NCI-H2081 treated with DMSO at 0.1 percent for 48 hours (cell line): ENCODE measurements around the gene LRRC4C.
A peak's percentile ranks its signal among the peaks of the same experiment; 100 is the strongest.
"Not testable (repeated sequence)": the region's sequence is repeated elsewhere in the genome, so short reads cannot be mapped to it uniquely, and the experiment has no call there.

Source experiments
- DNase-seq: peaks from one replicate; lab custom pipeline; 2025; lab: John Stamatoyannopoulos, UW

LRRC4C gene

DNA sequence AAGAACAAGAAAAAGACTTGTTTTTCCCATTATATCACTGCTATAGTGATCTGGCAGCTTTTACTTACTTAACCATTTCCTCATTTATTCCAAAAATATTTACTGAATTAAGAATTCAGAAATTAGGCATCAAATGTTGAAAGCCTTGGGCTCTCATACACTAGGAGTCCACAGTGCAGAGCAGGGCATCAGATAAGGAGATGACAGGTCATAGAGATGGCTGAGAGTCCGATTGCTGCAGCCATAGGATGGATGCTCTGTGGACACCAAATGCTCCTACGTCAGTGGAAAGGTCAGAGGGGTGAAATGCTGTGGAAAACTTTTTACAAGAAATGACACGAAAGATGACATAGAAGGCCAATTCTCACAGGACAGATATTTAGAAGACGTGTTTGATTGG, 771.1 kb downstream of the LRRC4C start:
- no peak for DNase-seq

DNA sequence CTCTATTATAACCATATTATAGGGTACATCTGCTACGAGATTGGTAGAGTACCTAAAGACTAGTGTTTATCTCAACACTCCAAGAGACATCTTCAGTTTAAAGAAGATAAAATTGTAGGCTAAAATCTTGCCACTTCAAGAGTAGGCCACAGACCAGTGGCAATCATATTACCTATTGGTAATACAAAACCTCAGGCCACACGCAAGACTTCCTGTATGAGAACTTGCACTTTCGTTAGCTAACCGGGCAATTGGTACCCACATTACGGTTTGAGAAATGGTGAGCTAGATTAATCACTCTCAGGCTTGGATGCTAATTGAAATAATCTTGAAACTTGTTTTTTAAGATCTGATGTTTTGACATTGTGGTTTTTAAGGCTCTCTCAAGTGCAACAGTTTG, 772.7 kb downstream of the LRRC4C start:
- DNase-seq: no peak

DNA sequence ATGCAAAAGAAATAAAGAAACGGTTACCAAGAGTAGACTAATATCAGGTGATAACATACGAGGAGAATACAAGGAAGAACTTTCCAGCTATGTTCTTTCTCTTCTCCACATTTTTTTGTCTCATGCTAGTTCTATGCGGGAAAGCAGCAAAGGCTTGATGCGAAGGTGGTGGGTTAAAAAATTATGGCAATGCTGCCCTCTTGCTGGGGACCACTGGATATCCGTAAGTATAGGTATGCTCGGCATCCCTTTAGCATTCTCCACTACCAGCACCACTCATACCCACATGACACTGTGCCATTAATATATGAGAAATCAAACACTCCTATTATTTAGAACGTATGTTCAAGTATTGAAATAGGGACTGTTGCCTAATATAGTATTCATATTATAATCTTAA, 776.4 kb downstream of the LRRC4C start:
- DNase-seq: no peak

DNA sequence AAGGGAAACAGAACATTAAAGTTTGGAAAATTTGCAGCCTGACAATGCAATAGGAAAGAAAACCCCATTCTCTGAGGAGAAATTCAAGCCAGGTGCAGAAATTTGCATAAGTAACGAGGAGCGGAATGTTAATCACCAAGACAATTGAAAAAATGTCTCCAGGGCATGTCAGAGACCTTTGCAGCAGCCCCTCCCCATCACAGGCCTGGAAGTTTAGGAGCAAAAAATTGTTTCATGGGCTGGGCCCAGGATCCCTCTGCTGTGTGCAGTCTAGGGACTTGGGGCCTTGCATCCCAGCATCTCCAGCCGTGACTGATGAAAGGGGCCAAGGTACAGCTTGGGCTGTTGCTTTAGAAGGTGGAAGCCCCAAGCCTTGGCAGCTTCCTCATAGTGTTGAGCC, 780.2 kb downstream of the LRRC4C start:
- no peak for DNase-seq

DNA sequence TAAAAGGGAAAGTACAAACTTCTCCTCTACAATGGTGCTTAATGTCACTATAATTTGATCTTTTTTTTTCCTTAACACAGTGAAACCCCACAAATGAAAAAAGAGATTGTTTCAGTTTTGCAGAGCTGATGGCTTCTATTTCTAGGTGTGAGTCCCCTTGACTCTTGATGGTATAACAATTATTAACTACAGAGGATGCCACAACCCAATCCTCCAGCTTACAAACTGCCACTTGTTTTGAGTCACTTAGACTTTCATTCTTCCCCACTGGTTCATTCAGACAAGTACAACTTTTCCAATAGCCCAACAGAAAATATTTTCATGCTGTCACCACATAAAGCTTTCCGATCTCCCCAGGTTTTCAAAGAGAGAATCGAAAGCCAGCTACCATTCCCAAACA, 812.2 kb downstream of the LRRC4C start:
- no peak for DNase-seq

DNA sequence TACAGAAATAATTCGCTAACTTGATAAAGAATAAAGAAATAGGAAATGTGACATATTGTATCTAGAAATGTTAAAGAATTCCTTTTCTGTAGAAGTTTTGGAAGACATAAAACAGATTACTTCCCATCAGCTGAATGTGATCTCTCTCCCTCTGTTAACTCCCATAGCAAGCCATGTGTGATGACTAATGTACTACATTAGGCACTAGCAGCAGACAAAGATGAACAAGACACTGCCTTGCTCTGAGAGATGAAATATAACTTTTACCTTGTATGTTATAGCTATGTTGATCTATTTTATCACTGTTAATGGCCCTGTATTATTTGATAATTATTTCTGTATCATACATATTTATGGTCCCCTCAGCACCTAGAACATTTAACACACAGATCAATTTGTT, 817.2 kb downstream of the LRRC4C start:
- no peak for DNase-seq

DNA sequence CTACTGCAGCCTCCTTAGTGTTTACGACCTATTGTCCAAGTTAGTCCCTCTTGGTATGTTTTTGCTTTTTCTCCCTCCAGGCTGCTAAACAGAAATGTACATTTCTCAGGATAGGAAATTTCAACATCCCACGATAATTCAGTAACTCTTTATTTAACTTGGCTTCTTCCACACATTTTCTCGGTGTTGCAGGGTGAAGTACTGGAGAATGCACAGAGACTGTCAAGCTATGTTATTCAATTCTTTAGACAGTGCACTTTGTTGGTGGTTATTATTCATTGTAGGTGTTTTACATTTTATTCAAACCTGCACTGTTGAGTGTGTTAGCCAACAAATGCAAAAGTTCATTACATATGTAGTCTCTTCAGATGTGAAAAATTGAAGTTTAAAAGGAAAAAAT, 839.8 kb downstream of the LRRC4C start:
- no peak for DNase-seq

DNA sequence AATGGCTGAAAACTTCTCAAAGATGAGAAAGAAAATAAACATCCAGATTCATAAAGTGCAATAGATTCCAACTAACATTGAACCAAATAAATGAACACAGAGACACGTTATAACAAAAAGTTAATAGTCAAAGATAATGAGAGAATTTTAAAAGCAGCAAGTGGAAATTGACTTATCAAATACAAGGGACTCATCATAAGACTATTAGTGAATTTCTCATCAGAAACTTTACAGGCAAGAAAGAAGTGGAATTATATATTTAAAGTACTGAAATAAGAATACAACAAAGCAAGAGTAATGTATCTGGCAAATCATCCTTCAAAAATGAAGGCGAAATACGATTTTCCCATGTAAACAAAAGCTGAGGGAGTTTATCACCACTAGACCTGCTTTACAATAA, 852.7 kb downstream of the LRRC4C start:
- no peak for DNase-seq

DNA sequence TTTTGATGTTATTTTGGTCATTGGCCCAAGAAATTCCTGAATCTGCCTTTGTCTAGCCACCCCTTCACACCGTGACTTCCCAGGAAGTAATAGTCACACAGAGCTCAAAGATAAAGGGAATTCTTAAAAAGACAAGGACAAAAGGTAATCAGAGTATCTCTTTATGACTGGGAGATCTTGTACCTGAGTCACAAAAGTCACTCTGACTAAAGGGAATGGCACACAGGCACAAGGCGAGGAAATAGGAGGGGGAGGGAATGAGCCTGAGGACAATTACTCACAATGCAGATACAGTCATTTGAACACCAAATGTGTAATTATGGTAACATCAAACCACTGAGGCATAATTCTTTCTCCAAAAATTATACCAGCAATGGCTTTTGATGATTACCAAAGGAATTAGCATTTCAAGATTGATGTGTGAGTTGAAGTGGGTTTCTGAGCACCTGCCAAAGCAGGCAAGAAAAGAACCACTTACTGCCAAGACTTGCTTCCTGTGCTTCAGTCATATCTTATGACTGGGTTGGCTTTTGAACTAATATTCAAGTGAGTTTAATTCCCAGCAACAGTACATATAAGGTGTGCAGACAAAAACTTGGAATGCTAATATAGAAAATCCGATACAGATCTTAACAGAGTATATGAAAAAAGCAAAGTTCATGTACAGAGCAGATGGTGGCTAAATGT, 856.4 kb downstream of the LRRC4C start:
- no peak for DNase-seq

DNA sequence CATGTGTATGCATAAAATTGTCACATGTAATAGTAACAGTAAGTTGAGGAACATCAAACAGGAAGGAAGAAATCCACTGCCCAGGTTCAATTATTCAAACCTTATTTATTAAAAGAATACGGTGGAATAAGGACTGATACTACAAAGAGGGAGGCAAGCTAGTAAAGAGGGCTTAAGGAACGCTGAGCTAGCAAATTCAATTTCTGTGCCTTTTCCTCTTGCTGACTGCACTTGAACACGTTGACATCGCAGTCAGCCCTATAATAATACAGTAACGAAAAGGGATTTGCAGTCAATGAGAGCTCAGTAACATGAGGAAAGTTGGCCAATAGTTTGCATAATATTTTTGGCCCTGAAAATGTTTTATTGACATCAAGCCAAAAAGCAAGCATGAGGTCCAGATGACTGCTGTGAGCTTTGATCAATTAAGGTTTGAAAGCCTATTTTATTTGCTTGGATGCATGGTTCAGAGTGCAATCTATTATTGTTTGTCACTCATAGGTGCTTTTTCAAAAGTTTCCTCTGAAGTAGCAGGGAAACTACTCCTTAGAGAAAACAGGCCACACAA, 861.8 kb downstream of the LRRC4C start:
- no peak for DNase-seq

DNA sequence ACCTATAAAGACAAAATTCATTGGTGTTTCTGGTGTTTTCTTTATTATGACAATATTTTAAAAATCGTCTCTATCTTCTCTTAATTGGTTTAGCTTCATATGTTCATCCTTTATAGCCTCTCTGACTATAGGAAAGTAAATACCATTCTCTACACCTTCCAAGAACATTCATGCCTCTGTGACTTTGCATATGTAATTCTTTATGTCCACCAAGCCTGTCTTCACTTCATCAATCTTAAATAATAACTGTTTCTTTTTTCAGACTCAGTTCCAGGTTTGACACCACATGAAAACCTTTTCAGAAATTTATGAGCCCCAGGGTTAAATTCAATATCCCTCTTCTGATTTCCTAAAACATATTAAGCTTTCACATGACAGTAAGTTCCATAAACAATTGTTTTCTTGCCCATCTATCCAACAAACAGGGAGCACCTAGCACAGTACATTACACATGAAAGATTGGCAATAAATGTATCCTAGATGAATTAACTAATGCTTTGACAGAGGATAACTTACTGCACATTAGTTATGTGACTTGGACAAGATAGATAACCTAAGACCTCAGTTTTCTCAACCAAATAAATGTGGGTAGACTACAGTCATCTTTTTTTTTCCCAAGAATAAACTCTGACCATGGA, 886.1 kb downstream of the LRRC4C start:
- no peak for DNase-seq

DNA sequence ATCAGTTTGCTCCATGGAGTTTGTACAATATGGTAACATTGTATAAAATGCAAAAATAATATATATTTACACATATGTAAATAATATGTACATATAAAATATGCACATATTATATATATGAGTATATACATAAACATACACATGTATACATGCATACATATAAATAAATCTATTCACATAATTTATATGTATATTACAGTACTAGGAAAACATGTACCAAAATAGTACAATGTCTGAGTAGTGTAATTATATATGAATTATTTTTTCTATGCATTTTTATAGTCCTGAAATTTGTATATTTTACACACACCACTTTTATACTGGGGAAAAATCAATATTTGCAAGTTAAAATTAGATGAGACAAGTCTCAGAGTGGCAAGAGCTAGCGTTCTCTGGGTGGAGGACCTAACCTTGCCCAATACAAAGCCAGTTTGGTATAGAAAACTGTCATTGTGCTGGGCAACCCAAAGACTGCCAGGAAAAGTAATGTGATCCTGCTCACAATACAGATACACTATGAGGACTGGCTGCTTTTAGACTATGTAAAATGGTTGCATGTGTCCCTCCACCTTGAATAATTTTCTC, 889.4 kb downstream of the LRRC4C start:
- DNase-seq: no peak

DNA sequence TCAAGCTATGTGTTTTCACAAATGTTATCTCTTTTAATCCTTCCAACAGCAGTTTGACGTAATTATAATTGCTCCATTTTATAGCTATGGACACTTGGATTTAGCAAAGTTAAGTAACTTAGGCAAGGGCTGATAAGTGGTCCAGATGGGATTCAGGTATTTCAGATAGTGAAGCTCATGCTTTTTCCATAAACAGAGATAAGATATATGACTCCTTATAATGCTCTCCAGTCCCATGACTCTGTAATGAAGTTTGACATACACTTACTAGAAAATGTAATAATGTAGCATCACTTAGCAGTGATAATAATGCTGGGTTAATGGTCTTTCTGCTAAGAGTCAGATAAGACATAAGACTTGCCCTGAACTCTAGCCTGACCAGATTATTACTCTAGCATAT, 892.1 kb downstream of the LRRC4C start:
- DNase-seq: no peak

DNA sequence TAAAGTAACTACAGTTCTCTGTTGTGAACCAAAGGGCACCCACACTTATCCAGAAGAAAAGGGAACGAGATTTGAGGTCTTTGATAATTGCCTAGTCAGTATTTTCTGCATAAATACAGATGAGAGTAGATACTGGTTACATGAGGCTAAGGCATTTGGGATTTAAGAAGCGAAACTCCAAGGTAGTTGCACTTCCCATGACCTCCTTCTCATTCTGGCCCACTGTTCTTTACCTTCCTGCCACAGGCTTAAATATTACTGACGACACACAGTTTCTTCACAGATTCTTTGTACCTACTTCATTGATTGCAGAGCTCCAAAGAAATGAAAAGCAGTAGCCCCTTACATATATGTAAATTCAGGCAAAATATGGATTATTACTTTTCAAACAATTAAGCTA, 915.3 kb downstream of the LRRC4C start:
- DNase-seq: no peak

DNA sequence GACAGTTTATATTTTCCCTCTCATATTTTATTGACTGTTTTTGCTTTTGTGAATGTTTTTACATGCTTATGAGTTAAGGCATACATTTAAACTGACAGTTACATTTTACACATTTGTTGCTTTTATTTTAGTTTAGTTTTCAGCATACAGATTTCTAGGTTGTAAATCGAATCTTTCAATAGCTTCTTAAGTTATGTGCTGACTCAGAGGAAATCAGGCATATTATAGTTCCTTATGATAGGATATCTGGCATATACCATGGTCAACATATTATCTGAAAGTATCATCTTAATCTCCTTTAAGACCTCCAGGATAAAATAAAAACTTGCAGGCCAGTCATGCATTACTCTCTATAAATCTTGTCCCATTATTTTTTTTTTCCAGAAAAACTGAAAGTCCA, 916.6 kb downstream of the LRRC4C start:
- DNase-seq: no peak

DNA sequence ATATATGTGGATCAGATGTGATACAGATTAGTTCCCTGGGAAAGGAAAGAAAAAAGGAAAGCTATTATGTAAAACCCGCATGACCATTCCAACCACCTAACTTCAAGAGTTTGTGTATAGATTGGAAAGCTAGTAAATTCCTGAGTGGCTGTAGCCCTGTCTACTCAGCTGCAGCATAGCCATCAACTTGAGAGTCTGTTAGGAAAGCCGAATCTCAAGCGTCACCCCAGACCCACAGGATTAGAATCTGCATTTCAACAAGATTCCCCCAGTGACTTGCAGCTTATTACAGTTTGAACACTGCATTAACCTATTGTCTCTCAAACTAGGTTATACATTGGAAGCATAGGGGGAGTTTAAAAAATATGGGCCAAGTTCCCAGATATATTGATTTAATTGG, 921.7 kb downstream of the LRRC4C start:
- no peak for DNase-seq

DNA sequence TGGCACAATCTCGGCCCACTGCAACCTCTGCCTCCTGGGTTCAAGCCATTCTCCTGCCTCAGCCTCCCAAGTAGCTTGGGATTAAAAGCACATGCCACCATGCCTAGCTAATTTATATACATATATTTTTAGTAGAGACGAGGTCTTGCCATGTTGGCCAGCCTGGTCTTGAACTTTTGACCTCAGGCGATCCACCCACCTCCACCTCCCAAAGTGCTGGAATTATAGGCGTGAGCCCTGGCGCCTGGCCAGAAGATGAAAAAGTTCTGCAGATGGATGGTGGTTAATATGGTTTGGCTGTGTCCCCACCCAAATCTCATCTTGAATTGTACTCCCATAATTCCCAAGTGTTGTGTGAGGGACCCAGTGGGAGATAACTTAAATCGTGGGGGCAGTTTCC, 937.4 kb downstream of the LRRC4C start:
- not testable (repeated sequence) for DNase-seq

DNA sequence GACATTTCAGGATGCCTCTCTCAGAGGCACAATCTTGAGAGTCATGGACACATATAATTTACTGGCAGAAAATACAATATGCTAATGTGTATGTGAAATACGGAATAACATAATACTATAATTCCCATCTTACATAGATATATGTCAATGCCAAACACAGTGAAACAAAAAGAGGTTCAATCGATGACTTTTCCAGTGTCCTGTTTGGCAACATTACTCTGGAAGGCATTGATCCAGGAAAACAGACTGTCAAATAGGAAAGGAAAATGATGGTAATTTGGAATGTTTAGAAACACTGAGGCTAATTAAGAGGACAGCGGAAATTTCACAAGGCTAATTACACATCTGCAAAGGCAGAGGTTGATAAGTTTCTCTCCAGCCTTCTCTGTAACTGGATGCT, 942.3 kb downstream of the LRRC4C start:
- no peak for DNase-seq

DNA sequence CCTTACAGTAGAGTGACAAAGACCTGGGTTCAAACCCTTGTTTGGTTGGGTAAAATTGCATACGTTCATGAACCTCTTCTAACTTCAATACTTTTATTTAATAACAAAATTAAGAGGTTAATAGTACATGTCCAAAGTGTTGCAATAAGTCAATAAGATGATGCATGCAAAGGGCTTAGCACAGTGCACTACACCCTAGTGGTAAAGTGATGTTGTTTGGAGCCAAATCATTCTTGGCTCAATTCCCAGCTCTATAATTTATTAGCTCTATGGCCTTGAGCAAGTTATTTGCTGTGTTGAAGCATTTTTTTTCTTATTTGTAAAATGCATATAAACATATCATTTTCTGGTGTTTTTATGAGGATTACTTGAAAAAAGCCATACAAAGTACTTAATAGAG, 945.3 kb downstream of the LRRC4C start:
- DNase-seq: peak; percentile 7

DNA sequence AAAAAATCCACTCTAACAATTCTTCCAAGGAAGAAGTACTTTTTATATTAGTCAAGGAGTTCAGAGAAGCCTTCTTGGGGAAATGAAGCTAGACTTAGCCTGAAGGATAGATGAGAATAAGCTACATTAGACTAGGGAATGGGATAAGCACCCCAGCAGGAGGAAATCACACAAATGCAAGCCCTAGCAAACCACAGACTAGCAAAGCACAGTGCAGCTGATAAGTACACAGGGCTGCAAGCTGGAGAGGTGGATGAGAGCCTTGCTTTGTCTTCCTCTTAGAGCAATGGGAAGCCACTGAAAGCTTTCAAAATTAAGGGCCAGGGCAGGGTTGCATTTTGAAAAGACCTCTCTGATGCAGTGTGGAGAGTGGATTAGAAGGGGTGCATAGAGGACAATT, 946.2 kb downstream of the LRRC4C start:
- DNase-seq: no peak

DNA sequence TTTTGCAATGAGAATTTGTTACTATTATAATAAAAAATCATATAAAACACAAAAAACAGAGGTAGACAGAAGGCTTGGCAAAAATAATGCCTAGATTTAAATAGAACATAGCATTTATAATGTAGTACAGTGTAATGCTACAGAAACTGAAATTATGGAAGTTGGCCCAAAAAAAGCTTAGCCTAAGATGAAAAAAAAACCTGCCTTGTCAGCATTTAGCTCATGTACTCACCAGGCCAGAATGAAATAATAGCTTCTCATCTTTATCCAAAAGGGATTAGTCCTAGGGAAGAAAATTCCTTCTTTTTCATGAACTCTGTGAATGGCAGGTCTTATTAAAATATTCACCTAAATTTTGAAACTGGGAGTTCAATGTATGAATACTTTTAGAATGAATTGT, 951.1 kb downstream of the LRRC4C start:
- DNase-seq: no peak

DNA sequence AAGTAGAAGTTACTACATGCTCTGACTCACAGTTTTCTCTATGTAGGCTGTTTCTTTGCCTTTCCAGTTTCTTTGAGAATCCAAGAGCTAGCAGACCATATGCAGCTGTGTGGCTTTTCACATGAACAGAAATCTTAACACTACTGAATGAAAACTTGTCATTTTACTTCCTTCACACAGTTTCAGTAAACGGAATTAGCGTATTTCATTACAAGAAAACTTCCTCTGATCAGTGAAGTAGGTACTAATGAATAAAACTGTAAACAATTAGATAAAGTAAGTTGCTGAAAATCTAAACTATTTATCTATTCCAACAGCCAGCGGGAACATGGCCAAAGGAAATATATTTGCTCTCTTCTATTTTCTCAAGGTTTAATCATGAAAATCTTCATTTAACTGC, 953.2 kb downstream of the LRRC4C start:
- DNase-seq: no peak

DNA sequence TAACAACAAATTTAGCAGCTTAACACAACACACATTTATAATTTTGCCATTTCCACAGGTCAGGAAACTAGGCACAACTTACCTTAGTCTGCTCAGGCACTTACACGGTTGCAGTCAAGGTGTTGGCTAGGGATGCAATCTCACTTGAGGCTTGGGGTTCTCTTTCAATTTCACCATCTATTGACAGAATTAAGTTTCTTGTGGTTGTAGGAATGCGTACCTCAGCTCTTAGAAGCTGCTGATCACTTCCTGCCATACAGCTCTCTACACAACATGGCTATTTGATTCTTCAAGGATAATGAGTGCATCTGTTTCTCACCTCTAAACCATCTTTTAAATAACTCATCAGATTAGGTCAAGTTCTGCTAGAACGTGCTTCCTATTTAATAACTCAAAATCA, 968.1 kb downstream of the LRRC4C start:
- DNase-seq: no peak

DNA sequence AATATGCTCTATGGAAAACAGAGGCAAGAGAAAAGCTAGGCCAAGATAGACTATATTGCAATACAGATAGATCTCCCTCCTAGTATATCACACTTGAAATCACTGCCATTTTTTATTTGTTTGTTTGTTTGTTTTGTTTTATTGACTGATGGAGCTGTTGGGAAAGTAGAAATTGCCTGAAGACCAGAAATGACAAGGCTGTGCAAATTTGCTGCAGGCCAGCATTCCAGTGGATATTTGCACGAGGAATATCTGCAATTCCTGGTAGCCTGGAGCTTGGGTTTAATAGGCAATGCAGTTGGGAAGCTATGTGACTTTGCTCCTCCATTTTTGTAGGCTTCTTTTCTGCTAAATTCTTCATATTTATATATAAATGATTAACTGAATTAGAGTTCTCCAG, 991.7 kb downstream of the LRRC4C start:
- DNase-seq: no peak
